ENCODE measurements around the gene ABCC1. TPM values are rescaled to one million over a fixed set of nuclear protein-coding genes. Genes with fewer than 3 reads are reported as not detected.

ABCC1 gene
- total and polyA plus RNA-seq, 2 of the 8 experiments (the other 6 are each of a cell fraction or from before 2014, with no cell fraction given) = 42.6 to 66.8 TPM

GRCh38 chr16:16006650-16007049 is 57.2 kb downstream of the ABCC1 start:
- H2BK12ac ChIP-seq (ENCODE audit: low read depth, low read length) = no peak overlapping the region
- 81% methylated on average over 8 of the region's 8 CpGs; no CpG with 5 or more reads in 1 of the 2 experiments for WGBS, 2 experiments (ENCODE audit: extremely low coverage in 1 of 2, insufficient coverage in 1 of 2, insufficient read length in 1 of 2, insufficient replicate concordance in 2 of 2, low coverage in 1 of 2, low lambda C conversion rate in 2 of 2, missing lambda C conversion rate in 1 of 2)
- no peak overlapping the region for H2BK120ac ChIP-seq (replicated peaks; ENCODE audit: low read depth, low read length)
- H3K4me3 ChIP-seq (ENCODE audit: extremely low read depth in 1 of 4, insufficient read depth in 2 of 4, low read depth in 3 of 4, low read length in 4 of 4) = no peak overlapping the region
- no peak overlapping the region for H3K56ac ChIP-seq (replicated peaks; ENCODE audit: insufficient read length, low read depth, low read length)
- no peak overlapping the region for H2AFZ ChIP-seq (ENCODE audit: low read length)
- DNase-seq (ENCODE audit: low read depth in 1 of 2, low spot score in 2 of 2) (no peak), FAIRE-seq (no peak)
- peaks cover 13% of the 10 kb centered on the region; the same call in 1 of the 2 replicates for H3K23me2 ChIP-seq (ENCODE audit: low read depth, low read length)
- no peaks in the 10 kb centered on the region for H3K4me1 ChIP-seq (replicated peaks in 1 of 4; ENCODE audit: control insufficient read depth in 3 of 4, insufficient read depth in 4 of 4, low read length in 3 of 4)
- no peak overlapping the region for H3K18ac ChIP-seq (ENCODE audit: extremely low read depth, low read length)
- H3K36me3 ChIP-seq (ENCODE audit: control insufficient read depth in 2 of 4, insufficient read depth in 4 of 4, low read length in 3 of 4) = peaks cover 2 to 18% (median 9%) of the 10 kb centered on the region in 4 experiments; a peak in 6 of 8 replicates
- H2AK5ac ChIP-seq (ENCODE audit: low read depth, low read length) = no peak overlapping the region
- H2BK15ac ChIP-seq (ENCODE audit: low read length) = no peak overlapping the region
- no peak overlapping the region for H2BK20ac ChIP-seq (ENCODE audit: low read length)
- no peak overlapping the region for H3K4ac ChIP-seq (replicated peaks; ENCODE audit: insufficient read length, low read depth, low read length)
- peaks cover 0 to 42% of the 10 kb centered on the region in 2 experiments; a peak in 2 of 4 replicates for H3K79me2 ChIP-seq (ENCODE audit: control insufficient read depth in 1 of 2, insufficient read depth in 2 of 2, low read length in 2 of 2)
- POLR2A ChIA-PET (ENCODE audit: partially characterized antibody) = interaction anchor here (0.6 to 1.9 kb wide), 2 partner anchors 16 to 121 kb away, joined by 4 to 6 read pairs; no protein-coding TSS in a partner anchor
- H3K4me2 ChIP-seq (ENCODE audit: insufficient read depth in 1 of 2, low read depth in 2 of 2, low read length in 2 of 2) = no peak overlapping the region
- H4K20me1 ChIP-seq (replicated peaks in 1 of 2; ENCODE audit: control insufficient read depth in 1 of 2, insufficient read depth in 2 of 2, low read length in 2 of 2) = peaks cover 3 to 17% of the 10 kb centered on the region in 2 experiments
- H3K79me1 ChIP-seq (ENCODE audit: low read depth, low read length) = peaks cover 2% of the 10 kb centered on the region
- H3K9me3 ChIP-seq (ENCODE audit: insufficient read depth in 2 of 2, low read depth in 1 of 2, low read length in 1 of 2) = no peaks in the 10 kb centered on the region
- TF ChIP-seq PHF8 (conservative IDR thresholded peaks at IDR 0.05; ENCODE audit: low read depth, low read length) = no peak
- TF ChIP-seq CHD1 (IDR thresholded peaks at IDR 0.05; ENCODE audit: low read depth, low read length) = no peak
- TF ChIP-seq POU5F1 (IDR thresholded peaks at IDR 0.05; ENCODE audit: low read depth, low read length) = no peak
- no peak for TF ChIP-seq TCF12 (IDR thresholded peaks at IDR 0.05; ENCODE audit: low read depth, low read length)
- no peak for TF ChIP-seq FOSL1 (IDR thresholded peaks at IDR 0.05; ENCODE audit: insufficient read depth, low read depth, low read length)
- TF ChIP-seq CHD2 (IDR thresholded peaks at IDR 0.05; ENCODE audit: low read length) = no peak
- no peak for TF ChIP-seq BCL11A (IDR thresholded peaks at IDR 0.05; ENCODE audit: low read depth in 2 of 2, low read length in 2 of 2)
- no peak for TF ChIP-seq BRCA1 (IDR thresholded peaks at IDR 0.05; ENCODE audit: low read depth, low read length)
- CTCF ChIA-PET (ENCODE audit: partially characterized antibody) = interaction anchor here (0.9 kb wide), 1 partner anchor 132 kb away, joined by 4 read pairs; no protein-coding TSS in a partner anchor
- no peaks in the 10 kb centered on the region for H3K27me3 ChIP-seq (replicated peaks in 1 of 4; ENCODE audit: control insufficient read depth in 3 of 4, extremely low read depth in 1 of 4, insufficient read depth in 3 of 4, low read length in 3 of 4)
- no peak overlapping the region for H3K9ac ChIP-seq (replicated peaks in 1 of 4; ENCODE audit: extremely low read depth in 1 of 4, low read depth in 3 of 4, low read length in 3 of 4)
- no peak overlapping the region for H2BK5ac ChIP-seq (ENCODE audit: low read depth, low read length)
- no peak overlapping the region for H4K8ac ChIP-seq (ENCODE audit: extremely low read depth, insufficient read depth, low read length)
- no peak overlapping the region for H4K91ac ChIP-seq (replicated peaks; ENCODE audit: insufficient read length, low read length)
- no peak overlapping the region for H3K23ac ChIP-seq (ENCODE audit: insufficient read length)
- no peak overlapping the region for H3K14ac ChIP-seq (ENCODE audit: insufficient read length)
- H3K27ac ChIP-seq (ENCODE audit: low read depth, low read length) = no peak overlapping the region
- H4K5ac ChIP-seq (ENCODE audit: insufficient read length, low read depth, low read length) = no peak overlapping the region
